Nephron progenitor cell (in vitro differentiated cells): ENCODE results near the gene CIROP.
A peak's percentile ranks its signal among the peaks of the same experiment; 100 is the strongest.

ENCODE experiments used
- DNase-seq: peaks from one replicate; pipeline ENCODE4 v3.0.0; 2021
- H3K27ac Mint-ChIP-seq: 2 replicates; pipeline ENCODE4 v1.8.0; 2021; ENCODE audit warnings: mild to moderate bottlenecking, moderate library complexity, mixed read lengths
- H3K27me3 Mint-ChIP-seq: 2 replicates; pipeline ENCODE4 v1.8.0; 2021; ENCODE audit warnings: mild to moderate bottlenecking, low read depth, mixed read lengths; ENCODE audit not compliant: poor library complexity
- H3K36me3 Mint-ChIP-seq: 2 replicates; pipeline ENCODE4 v1.8.0; 2021; ENCODE audit warnings: low read depth, mixed read lengths
- H3K4me1 Mint-ChIP-seq: 2 replicates; pipeline ENCODE4 v1.8.0; 2021; ENCODE audit warnings: mixed read lengths
- H3K4me3 Mint-ChIP-seq: 2 replicates; pipeline ENCODE4 v1.8.0; 2021; ENCODE audit warnings: mild to moderate bottlenecking, moderate library complexity, mixed read lengths
- H3K9me3 Mint-ChIP-seq: 2 replicates; pipeline ENCODE4 v1.8.0; 2021; ENCODE audit warnings: mild to moderate bottlenecking, moderate library complexity, mixed read lengths
- TF ChIP-seq, protein P1 (sequence below): fragments of 200-600 bp; sonication (generic); IDR thresholded peaks from 2 replicates; pipeline ENCODE4 v1.5.0; 2021; ENCODE audit warnings: antibody characterized with exemption

The CIROP gene

DNA sequence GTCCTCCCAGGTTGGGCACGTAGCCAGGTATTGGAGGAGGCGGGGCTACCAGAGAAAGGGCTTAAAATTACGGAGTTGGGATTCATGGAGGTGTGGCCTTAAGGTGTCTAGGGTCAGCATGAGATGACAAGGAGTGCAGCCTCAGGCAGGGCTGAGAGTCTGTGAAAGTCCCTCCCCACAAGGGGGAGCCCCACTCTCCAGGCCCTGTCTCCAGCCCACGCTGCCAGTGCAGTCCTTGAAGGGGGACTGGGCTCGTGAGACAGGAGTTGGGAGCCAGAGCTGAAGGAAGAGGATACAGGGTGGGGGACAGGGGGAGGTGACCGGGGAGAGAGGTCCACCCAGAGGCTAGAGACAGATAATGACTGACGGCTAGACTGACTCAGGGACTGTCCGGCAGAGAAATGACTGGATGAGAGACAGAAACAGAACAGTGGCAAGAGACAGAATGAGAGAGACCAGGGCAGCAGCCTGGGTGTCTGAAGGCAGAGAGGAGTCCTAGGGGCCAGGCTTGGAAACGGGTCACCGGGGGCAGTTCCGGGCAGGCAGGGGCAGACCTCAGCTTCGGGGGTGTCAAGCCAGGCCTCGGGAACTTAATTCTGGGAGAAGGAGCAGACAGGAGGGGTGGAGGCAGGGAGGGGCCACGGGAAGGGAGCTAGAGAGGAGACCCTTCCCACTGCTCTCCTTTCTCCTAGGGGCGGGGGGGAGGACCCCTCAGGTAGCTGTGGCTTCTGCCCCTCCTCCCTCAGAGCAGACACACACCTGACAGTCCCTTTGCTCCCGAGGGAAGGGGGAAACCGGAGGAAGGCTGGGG is 48.4 kb downstream of the CIROP start:
- peak overlapping the region; percentile 70 for H3K27ac Mint-ChIP-seq
- H3K9me3 Mint-ChIP-seq, result no peaks in the 10 kb centered on the region
- H3K4me3 Mint-ChIP-seq, result peak overlapping the region; percentile 96
- peaks cover 38% of the 10 kb centered on the region for H3K36me3 Mint-ChIP-seq
- DNase-seq, result peak; percentile 81
- peaks cover 75% of the 10 kb centered on the region for H3K4me1 Mint-ChIP-seq
- no peaks in the 10 kb centered on the region for H3K27me3 Mint-ChIP-seq
- TF ChIP-seq, protein P1, sequence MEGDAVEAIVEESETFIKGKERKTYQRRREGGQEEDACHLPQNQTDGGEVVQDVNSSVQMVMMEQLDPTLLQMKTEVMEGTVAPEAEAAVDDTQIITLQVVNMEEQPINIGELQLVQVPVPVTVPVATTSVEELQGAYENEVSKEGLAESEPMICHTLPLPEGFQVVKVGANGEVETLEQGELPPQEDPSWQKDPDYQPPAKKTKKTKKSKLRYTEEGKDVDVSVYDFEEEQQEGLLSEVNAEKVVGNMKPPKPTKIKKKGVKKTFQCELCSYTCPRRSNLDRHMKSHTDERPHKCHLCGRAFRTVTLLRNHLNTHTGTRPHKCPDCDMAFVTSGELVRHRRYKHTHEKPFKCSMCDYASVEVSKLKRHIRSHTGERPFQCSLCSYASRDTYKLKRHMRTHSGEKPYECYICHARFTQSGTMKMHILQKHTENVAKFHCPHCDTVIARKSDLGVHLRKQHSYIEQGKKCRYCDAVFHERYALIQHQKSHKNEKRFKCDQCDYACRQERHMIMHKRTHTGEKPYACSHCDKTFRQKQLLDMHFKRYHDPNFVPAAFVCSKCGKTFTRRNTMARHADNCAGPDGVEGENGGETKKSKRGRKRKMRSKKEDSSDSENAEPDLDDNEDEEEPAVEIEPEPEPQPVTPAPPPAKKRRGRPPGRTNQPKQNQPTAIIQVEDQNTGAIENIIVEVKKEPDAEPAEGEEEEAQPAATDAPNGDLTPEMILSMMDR, result peak; percentile 69

DNA sequence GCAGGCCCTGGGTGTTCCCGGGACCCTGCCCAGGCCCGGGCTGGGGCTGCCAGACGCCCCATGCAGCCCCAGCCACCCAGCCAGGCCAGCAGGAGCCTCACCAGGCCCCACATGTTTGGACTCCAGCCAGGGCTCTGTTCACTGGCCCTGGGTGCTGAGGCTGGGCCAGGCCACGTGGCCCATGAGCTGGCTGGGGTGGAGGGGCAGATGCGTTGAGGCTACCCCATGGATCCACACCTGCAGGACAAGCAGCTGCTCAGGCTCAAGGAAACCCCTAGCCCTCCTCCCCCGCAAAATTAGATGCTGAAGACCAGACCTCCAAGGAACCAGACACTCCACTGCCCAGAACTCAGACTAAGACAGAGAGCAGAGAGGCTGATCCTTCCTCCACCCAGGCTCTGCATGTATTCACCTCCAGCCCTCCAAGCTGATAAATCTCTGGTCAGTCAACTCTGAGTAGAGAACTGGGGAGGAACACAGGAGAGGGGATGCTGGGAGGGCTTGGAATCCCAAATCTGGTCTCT is 49.1 kb downstream of the CIROP start:
- peak overlapping the region; percentile 96 for H3K4me3 Mint-ChIP-seq
- peaks cover 71% of the 10 kb centered on the region for H3K4me1 Mint-ChIP-seq
- H3K27me3 Mint-ChIP-seq, result no peaks in the 10 kb centered on the region
- no peak for DNase-seq
- TF ChIP-seq, protein P1, result no peak
- H3K27ac Mint-ChIP-seq, result peak overlapping the region; percentile 43
- no peaks in the 10 kb centered on the region for H3K9me3 Mint-ChIP-seq
- H3K36me3 Mint-ChIP-seq, result peaks cover 33% of the 10 kb centered on the region

DNA sequence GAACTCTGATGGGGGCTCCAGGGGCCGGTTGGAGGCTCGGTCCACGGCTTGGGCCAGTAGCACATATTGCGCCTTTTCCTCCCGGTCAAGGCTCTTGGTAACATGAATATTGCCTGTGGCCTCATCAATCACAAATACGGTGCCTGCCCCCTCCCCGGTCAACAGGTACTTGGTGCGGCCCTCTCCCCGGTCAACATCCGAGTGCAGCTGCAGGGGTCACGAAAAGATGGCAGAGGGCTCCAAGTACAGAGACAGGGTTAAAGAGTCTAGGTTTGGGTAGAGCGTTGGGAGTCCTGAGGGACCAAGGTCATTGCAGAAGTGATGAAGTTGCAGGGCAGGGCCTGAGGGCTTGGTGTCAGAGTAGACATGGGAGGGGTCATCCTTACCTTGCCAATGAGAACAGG is 49.6 kb downstream of the CIROP start:
- TF ChIP-seq, protein P1, result no peak
- H3K4me3 Mint-ChIP-seq, result peak overlapping the region; percentile 66
- H3K9me3 Mint-ChIP-seq, result no peaks in the 10 kb centered on the region
- no peaks in the 10 kb centered on the region for H3K27me3 Mint-ChIP-seq
- H3K4me1 Mint-ChIP-seq, result peaks cover 70% of the 10 kb centered on the region
- peaks cover 34% of the 10 kb centered on the region for H3K36me3 Mint-ChIP-seq
- DNase-seq, result no peak
- no peak overlapping the region for H3K27ac Mint-ChIP-seq

DNA sequence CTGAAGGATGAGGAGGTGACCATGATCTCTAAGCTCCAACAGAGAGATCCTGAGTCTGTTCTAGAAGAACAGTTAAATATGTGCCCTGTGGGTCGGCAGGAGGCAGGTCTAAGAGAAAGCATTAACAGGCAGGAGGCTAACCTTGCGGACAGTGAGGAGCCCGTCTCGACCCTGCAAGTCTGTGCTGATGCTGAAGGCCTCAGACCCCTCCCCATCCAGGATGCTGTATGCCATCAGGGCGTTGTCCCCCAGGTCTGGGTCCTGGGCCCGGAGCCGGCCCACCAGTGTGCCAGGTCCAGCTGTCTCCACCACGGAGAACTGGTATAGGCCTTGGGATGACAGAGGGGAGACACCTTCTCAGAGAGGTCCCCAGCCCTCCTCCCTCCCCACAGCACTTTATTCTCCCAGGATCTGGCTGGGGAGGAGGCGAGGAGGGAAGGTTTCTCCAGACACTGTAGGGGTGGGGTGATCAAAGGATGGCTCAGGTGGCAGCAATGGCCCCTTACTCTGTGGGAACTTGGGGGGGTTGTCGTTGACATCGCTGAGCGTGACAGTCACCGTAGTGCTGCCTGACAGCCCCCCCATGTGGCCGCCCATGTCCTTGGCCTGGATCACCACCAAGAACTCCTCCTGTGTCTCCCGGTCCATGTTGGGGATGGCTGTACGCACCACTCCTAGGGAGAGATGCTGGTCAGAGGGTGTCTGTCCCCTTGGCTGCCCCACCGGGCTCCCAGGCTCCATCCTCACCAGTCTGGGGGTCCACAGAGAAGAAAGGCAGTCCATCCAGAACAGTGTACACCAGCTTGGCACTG is 50.6 kb downstream of the CIROP start:
- H3K27me3 Mint-ChIP-seq, result no peaks in the 10 kb centered on the region
- H3K27ac Mint-ChIP-seq, result no peak overlapping the region
- peaks cover 65% of the 10 kb centered on the region for H3K4me1 Mint-ChIP-seq
- DNase-seq, result peak; percentile 59
- peak overlapping the region; percentile 66 for H3K4me3 Mint-ChIP-seq
- H3K36me3 Mint-ChIP-seq, result peaks cover 40% of the 10 kb centered on the region
- H3K9me3 Mint-ChIP-seq, result no peaks in the 10 kb centered on the region
- TF ChIP-seq, protein P1, result peak; percentile 31

DNA sequence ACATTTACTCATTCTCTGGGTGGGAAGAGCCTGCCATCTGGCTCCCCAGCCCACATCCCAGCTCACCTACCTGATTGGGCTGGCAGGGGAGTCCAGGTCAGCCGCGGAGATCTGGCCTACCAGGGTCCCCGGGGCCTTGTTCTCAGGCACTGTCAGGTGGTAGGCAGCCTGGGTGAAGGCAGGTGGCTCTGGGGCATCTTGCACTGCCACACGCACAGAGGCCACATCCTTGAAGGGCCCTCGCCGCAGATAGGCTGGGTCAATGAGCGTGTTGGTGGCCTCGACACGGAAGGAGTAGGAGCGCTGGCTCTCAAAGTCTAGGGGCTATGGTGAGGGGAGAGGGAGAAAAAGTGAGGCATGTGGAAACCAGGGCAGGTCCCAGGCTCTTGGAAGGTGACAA is 51.4 kb downstream of the CIROP start:
- Mint-ChIP-seq H3K4me1 (peaks cover 57% of the 10 kb centered on the region), H3K36me3 (peaks cover 43% of the 10 kb centered on the region), H3K4me3 (no peak overlapping the region), H3K27ac (no peak overlapping the region), H3K27me3 (no peaks in the 10 kb centered on the region), H3K9me3 (no peaks in the 10 kb centered on the region)
- no peak for DNase-seq
- TF ChIP-seq, protein P1, result no peak
